ENCODE results near the gene RACGAP1.

RACGAP1 gene

DNA sequence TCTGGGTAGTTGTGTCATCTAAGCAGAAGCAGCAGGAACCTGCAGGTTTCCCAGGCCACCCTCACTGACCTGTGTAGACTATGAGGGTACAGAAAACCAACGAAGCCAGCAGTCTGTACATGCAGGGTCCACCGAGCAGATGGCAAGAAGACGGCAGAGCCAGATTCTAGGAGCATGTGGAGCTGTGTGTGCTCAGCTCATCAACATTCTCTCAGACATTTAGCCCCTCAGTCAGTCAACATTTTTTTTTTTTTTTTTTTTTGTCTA is 24.8 kb upstream of the RACGAP1 start:
- no peak overlapping the region for H3K27ac ChIP-seq
- no peak for DNase-seq (ENCODE audit: low spot score)
- peak overlapping the region; percentile 62 for H3K4me3 ChIP-seq
- TF ChIP-seq CTCF (IDR thresholded peaks at IDR 0.05), result no peak

DNA sequence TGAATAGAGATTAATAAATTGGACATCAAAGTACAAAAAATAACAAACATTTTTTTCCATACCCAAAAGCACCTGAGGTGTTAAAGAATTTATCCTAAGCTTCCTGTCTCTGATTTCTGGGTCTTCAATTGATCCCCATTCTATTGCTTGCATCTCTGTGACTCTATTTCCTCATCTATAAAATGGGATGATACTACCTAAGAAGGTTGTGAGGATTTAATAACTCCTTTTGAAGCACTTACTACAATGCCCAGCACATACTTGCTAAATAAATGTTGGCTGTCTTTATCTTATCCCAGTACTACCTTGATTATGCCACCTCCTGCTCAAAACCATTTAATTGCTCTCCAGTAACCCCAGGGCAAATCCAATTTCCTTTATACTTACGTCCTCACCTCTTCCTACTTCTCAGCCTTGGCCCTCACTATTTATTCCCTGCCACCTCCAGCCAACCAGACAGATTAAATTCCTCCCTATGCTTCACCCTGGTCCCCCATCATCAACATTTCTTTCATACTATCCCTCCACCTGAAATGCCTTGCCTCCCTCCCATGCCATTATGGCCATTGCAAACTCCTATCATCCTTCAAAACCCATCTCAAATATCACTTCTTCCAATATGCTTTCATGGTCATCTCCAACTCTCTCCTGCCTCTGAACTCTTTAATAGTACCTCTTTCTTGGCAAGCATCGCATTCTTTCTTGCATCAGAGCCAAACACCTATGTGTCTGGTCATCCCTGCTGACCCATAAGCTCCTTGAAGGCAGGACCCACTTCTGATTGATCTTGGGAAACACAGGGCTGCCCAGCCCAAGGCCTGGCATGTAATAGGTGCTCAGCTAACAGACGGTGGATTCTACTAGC is 24.2 kb upstream of the RACGAP1 start:
- no peak for TF ChIP-seq CTCF (IDR thresholded peaks at IDR 0.05)
- H3K27ac ChIP-seq, result no peak overlapping the region
- no peak overlapping the region for H3K4me3 ChIP-seq
- DNase-seq (ENCODE audit: low spot score), result no peak

- no peak for DNase-seq (ENCODE audit: low spot score)
- no peak for TF ChIP-seq CTCF (IDR thresholded peaks at IDR 0.05)
- Histone ChIP-seq H3K27ac (no peak overlapping the region), H3K4me3 (no peak overlapping the region)
Measured at GRCh38 chr12:50047693-50048250, 22.5 kb upstream of the RACGAP1 start.

GRCh38 chr12:50043854-50044253 is 18.6 kb upstream of the RACGAP1 start:
- Histone ChIP-seq H3K27ac (no peak overlapping the region), H3K4me3 (no peak overlapping the region)
- TF ChIP-seq CTCF (IDR thresholded peaks at IDR 0.05), result no peak
- DNase-seq (ENCODE audit: low spot score), result no peak

DNA sequence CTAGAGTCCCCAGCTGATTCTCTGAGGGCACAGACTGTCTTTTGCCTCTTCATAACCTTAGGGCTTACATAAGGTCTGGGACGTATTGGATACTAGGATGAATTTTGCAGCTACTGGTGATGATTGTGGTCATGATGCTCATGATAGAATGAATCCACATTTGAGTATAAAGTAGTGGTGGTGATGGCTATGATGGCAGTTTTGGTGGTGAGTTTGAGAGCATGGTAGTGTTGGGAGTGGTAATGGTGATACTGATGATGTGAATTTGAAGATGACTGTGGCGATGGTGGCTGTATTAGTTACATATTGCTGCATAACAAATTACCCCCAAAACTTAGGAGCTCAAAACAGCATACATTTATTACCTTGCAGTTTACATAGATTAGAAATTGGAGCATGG is 18.0 kb upstream of the RACGAP1 start:
- no peak for TF ChIP-seq CTCF (IDR thresholded peaks at IDR 0.05)
- no peak for DNase-seq (ENCODE audit: low spot score)
- H3K4me3 ChIP-seq, result no peak overlapping the region
- H3K27ac ChIP-seq, result no peak overlapping the region

GRCh38 chr12:50042693-50043092 is 17.4 kb upstream of the RACGAP1 start:
- DNase-seq (ENCODE audit: low spot score), result no peak
- TF ChIP-seq CTCF (IDR thresholded peaks at IDR 0.05), result no peak
- H3K4me3 ChIP-seq, result no peak overlapping the region
- H3K27ac ChIP-seq, result no peak overlapping the region

GRCh38 chr12:50041962-50042361 is 16.7 kb upstream of the RACGAP1 start:
- DNase-seq (ENCODE audit: low spot score), result no peak

More at GRCh38 chr12:50041962-50042361, 16.7 kb upstream of the RACGAP1 start:
- Histone ChIP-seq H3K4me3 (no peak overlapping the region), H3K27ac (no peak overlapping the region)
- TF ChIP-seq CTCF (IDR thresholded peaks at IDR 0.05), result no peak
